A673 (cell line): ENCODE results near the gene ZNF827. TPM values are rescaled to one million over a fixed set of nuclear protein-coding genes. Genes with fewer than 3 reads are reported as not detected.

Source experiments
- BruUV-seq: library from RNA; stranded (reverse); fragments of 400-500 nt; replicated peaks from 2 replicates; lab custom pipeline; 2021; lab: Mats Ljungman, UMichigan
- CTCF ChIA-PET: fragments of 300-600 bp; sonication (Branson Sonifier 250); formaldehyde crosslinking; loops from one replicate; lab custom pipeline; 2022; ENCODE audit warnings: antibody characterized with exemption; lab: Charles Lee
- POLR2A ChIA-PET: fragments of 300-600 bp; sonication (Branson Sonifier 250); formaldehyde crosslinking; loops from one replicate; lab custom pipeline; 2022; ENCODE audit warnings: antibody characterized with exemption; ENCODE audit not compliant: low non-redundant PET; lab: Charles Lee
- DNase-seq: peaks from one replicate; pipeline ENCODE4 v3.0.0-alpha.2; 2015; ENCODE audit warnings: low spot score
- H3K27ac ChIP-seq: fragments of 200-600 bp; sonication (generic); 2 replicates; pipeline ENCODE4 v1.5.1; 2016; ENCODE audit warnings: mixed run types, low read depth, mild to moderate bottlenecking, mixed read lengths, antibody characterized with exemption, low read length; ENCODE audit not compliant: poor library complexity, severe bottlenecking
- H3K27me3 ChIP-seq: fragments of 200-600 bp; sonication (generic); replicated peaks from 2 replicates; pipeline ENCODE4 v1.6.1; 2017; ENCODE audit warnings: mixed run types, low read depth, mild to moderate bottlenecking, mixed read lengths, antibody characterized with exemption, low read length; ENCODE audit not compliant: insufficient read depth, poor library complexity
- H3K36me3 ChIP-seq: fragments of 200-600 bp; sonication (generic); 2 replicates; pipeline ENCODE4 v1.6.1; 2016; ENCODE audit warnings: mixed run types, mild to moderate bottlenecking, mixed read lengths, antibody characterized with exemption, low read length; ENCODE audit not compliant: insufficient read depth, poor library complexity, severe bottlenecking
- H3K4me1 ChIP-seq: fragments of 200-600 bp; sonication (generic); 2 replicates; pipeline ENCODE4 v1.6.1; 2017; ENCODE audit warnings: mixed run types, mild to moderate bottlenecking, mixed read lengths, antibody characterized with exemption, low read length; ENCODE audit not compliant: insufficient read depth, poor library complexity, severe bottlenecking
- H3K4me3 ChIP-seq: fragments of 200-600 bp; sonication (generic); 2 replicates; pipeline ENCODE4 v1.5.1; 2016; ENCODE audit warnings: low read depth, mixed run types, mild to moderate bottlenecking, mixed read lengths, low read length; ENCODE audit not compliant: poor library complexity, severe bottlenecking
- H3K9me3 ChIP-seq: fragments of 200-600 bp; sonication (generic); 2 replicates; pipeline ENCODE4 v1.6.1; 2016; ENCODE audit warnings: mixed run types, low read depth, mild to moderate bottlenecking, mixed read lengths, antibody characterized with exemption, low read length; ENCODE audit not compliant: poor library complexity, severe bottlenecking
- EZH2 ChIP-seq: fragments of 200-600 bp; sonication (generic); IDR thresholded peaks from 2 replicates; pipeline ENCODE4 v1.6.1; 2017; ENCODE audit warnings: borderline replicate concordance, low read depth, mild to moderate bottlenecking, mixed read lengths, antibody characterized with exemption, low read length; ENCODE audit not compliant: poor library complexity, severe bottlenecking
- intact Hi-C: fragments of 100-400 bp; cut with micrococcal nuclease; formaldehyde crosslinking; loops from one replicate; pipeline ENCODE4 v1.10.0; 2022; ENCODE audit not compliant: unreplicated experiment
- total RNA-seq: library from RNA; stranded (reverse); gene quantifications from 2 replicates; pipeline ENCODE4 v1.2.3, GENCODE V29; 2021
- TF ChIP-seq, protein P1 (sequence below): fragments of 300-800, 200-600 bp; sonication (generic); conservative IDR thresholded peaks from 2 replicates; pipeline ENCODE4 v1.5.1; 2017; ENCODE audit warnings: low read depth, mild to moderate bottlenecking, antibody characterized with exemption, low read length, moderate library complexity, mixed read lengths

ZNF827 gene
- total RNA-seq, 1 experiment from 2014 or later = 20.0 TPM

DNA sequence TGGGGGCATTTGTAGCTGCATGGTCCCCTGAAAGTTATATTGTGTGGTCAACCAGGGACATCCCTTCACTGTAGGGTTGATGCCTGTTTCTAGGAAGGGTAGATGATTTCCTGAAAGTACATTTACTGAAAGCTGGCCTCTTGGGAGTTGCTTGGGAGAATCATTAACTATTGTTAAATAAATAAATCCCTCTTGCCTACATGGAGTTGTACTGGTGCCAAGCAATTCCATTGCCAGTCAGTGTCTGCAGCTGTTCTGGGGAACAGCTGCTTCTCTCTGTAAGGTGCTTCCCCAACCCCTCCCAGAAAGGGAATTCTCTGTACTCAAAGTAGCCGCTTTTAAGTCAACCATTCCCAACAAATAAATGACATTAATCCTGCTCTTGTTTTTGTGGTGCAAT is 207.6 kb downstream of the ZNF827 start:
- CTCF ChIA-PET = no interaction called here
- H3K4me1 ChIP-seq = peaks cover 8% of the 10 kb centered on the region

GRCh38 chr4:145730026-145730425 is 208.6 kb downstream of the ZNF827 start:
- Histone ChIP-seq H3K36me3 (no peaks in the 10 kb centered on the region), H3K27ac (no peak overlapping the region), H3K4me3 (no peak overlapping the region), H3K27me3 (no peaks in the 10 kb centered on the region), H3K9me3 (no peaks in the 10 kb centered on the region), H3K4me1 (peaks cover 8% of the 10 kb centered on the region)
- intact Hi-C loops = loop anchor here (5.0 kb wide), 1 partner anchor 207 kb away; the partner anchor contains the start of gene ZNF827
- no TSS peak for BruUV-seq
- no peak for DNase-seq
- POLR2A ChIA-PET = no interaction called here
- TF ChIP-seq, protein P1, sequence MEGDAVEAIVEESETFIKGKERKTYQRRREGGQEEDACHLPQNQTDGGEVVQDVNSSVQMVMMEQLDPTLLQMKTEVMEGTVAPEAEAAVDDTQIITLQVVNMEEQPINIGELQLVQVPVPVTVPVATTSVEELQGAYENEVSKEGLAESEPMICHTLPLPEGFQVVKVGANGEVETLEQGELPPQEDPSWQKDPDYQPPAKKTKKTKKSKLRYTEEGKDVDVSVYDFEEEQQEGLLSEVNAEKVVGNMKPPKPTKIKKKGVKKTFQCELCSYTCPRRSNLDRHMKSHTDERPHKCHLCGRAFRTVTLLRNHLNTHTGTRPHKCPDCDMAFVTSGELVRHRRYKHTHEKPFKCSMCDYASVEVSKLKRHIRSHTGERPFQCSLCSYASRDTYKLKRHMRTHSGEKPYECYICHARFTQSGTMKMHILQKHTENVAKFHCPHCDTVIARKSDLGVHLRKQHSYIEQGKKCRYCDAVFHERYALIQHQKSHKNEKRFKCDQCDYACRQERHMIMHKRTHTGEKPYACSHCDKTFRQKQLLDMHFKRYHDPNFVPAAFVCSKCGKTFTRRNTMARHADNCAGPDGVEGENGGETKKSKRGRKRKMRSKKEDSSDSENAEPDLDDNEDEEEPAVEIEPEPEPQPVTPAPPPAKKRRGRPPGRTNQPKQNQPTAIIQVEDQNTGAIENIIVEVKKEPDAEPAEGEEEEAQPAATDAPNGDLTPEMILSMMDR = no peak
- TF ChIP-seq EZH2 = no peak
- CTCF ChIA-PET = no interaction called here

More for the DNA sequence above, 207.6 kb downstream of the ZNF827 start:
- Histone ChIP-seq H3K36me3 (no peaks in the 10 kb centered on the region), H3K9me3 (no peaks in the 10 kb centered on the region), H3K27me3 (no peaks in the 10 kb centered on the region), H3K27ac (no peak overlapping the region), H3K4me3 (no peak overlapping the region)
- intact Hi-C loops = loop anchor here (5.0 kb wide), 1 partner anchor 206 kb away; the partner anchor contains the start of gene ZNF827
- BruUV-seq = no TSS peak
- POLR2A ChIA-PET = no interaction called here
- TF ChIP-seq, protein P1 = no peak
- no peak for TF ChIP-seq EZH2
- peak; percentile 63 for DNase-seq

DNA sequence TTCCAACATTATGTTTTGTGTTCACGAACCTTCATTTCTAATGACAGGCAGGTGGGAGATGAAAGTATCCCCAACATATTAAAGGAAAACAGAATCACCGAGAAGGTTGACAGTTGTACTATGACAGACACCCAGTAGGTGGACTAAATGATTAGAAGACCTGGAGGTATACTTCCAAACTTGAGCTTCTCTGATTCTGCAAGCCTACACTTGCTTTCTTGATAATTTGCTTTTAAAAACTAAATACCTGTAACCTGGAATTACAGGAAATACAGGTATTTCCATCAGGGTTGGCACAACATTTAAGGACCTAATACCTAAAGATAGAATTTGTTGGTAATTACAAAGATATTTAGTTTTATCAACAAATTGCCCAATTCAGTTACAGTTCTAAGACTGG is 215.3 kb downstream of the ZNF827 start:
- CTCF ChIA-PET = no interaction called here
- Histone ChIP-seq H3K9me3 (no peaks in the 10 kb centered on the region), H3K4me1 (no peaks in the 10 kb centered on the region), H3K36me3 (no peaks in the 10 kb centered on the region), H3K4me3 (no peak overlapping the region), H3K27me3 (no peaks in the 10 kb centered on the region), H3K27ac (no peak overlapping the region)
- TF ChIP-seq EZH2 = no peak
- TF ChIP-seq, protein P1 = no peak
- no peak for DNase-seq
- BruUV-seq = no TSS peak
- intact Hi-C loops = no loop called here
- POLR2A ChIA-PET = no interaction called here
